ENCODE data around the gene CENPA.
A peak's percentile ranks its signal among the peaks of the same experiment; 100 is the strongest.
"Not testable (repeated sequence)": the region's sequence is repeated elsewhere in the genome, so short reads cannot be mapped to it uniquely, and the experiment has no call there.

Gene CENPA

GRCh38 chr2:26785431-26786206, at the start of gene CENPA:
Gene CENPA, plus strand, starts transcription at chr2:26786056. Its CDS starts 141 bp downstream, at chr2:26786197.
- ATAC-seq = peak; percentile 100

GRCh38 chr2:26737221-26737620, 48.6 kb upstream of the CENPA start:
- no peak for ATAC-seq

DNA sequence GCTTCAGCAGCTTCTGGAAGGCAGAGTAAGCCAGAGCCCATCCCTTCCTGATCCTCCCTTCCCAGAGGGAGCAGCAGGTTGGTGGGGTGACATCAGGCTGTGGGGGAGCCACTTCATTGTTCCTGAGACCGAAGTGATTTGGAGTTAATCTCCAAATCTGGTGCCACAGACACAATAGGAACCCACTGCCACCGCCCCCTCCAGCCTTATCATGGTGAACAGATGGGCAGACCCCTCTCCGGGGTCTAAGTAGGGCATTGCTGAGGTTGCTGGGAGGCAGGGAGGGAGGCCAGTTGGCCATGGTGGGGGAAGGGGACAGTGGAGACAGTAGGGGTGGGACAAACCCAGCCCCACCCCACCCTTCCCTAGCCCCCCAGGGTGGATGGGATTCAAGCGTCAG, 47.4 kb upstream of the CENPA start:
- ATAC-seq = no peak

GRCh38 chr2:26739514-26739913, 46.3 kb upstream of the CENPA start:
- ATAC-seq = no peak

DNA sequence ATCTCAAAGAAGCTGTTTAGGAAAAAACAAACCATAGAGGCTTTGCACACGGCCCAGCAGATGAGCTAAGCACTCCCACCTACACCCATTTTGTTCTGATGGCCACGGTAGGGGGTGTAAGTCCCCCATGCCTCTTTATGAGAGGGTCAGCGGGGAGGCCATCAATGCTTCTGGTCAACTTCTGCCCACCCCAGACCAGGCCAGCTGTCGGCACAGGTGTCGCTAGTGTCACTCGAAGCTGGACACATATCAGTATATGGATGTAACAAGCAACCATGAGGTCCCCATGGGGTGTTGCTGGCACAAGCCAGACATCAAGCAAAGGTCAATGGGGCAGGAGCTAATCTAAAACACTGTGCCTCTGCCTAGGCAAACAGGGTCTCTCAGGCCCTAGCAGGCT, 45.5 kb upstream of the CENPA start:
- ATAC-seq = no peak

- peak; percentile 46 to 53 for ATAC-seq
Measured at GRCh38 chr2:26740890-26741302, 45.0 kb upstream of the CENPA start.

- no peak for ATAC-seq
Measured at GRCh38 chr2:26742048-26742770, 43.6 kb upstream of the CENPA start.

DNA sequence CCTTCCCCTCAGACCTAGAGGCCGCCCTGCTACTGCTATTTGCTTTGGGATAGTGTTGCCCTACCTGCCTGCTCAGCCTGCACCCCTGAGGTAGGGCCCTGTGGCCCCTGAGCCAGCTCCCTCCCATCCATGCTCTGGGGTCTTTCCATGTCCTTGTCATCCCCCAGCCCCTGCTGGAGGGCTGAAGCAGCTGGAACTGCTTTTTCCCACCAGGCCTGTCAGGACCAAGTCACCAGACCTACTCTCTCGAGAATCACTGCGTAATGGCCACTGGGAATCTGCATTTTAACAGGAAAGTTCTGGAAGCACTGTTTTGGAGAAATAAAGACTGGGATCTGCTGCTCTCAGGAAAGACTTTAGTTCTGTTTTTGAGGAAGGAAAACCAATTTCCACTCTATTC, 42.0 kb upstream of the CENPA start:
- no peak for ATAC-seq

GRCh38 chr2:26744953-26745352, 40.9 kb upstream of the CENPA start:
- ATAC-seq = no peak

- peak; percentile 70 to 73 for ATAC-seq
Measured at GRCh38 chr2:26745609-26746327, 40.1 kb upstream of the CENPA start.

GRCh38 chr2:26746934-26747333, 38.9 kb upstream of the CENPA start:
- no peak for ATAC-seq

- not testable (repeated sequence) for ATAC-seq
Measured at GRCh38 chr2:26749787-26750420, 36.0 kb upstream of the CENPA start.

DNA sequence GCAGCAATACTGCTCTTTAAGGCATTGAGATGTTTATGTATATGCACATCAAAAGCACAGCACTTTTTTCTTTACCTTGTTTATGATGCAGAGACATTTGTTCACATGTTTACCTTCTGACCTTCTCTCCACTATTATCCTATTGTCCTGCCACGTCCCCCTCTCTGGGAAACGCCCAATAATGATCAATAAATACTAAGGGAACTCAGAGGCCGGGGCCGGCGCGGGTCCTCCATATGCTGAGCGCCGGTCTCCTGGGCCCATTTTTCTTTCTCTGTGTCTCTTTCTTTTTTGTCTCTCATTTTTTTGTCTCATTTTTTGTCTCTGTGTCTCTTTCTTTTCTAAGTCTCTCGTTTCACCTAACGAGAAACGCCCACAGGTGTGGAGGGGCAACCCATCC, 35.4 kb upstream of the CENPA start:
- ATAC-seq = not testable (repeated sequence)

GRCh38 chr2:26752656-26753055, 33.2 kb upstream of the CENPA start:
- ATAC-seq = no peak

DNA sequence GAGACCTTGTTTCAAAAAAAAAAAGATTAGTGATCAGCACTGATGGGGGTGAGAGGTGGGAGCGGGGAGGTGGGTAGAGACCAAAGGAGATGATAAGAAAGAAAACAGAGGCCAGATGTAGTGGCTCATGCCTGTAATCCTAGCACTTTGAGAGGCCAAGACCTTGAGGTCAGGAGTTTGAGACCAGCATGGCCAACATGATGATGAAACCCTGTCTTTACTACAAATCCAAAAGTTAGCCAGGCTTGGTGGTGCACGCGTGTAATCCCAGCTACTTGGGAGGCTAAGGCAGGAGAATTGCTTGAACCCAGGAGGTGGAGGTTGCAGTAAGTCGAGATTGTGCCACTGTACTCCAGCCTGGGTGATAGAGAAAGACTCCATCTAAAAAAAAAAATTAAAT, 31.3 kb upstream of the CENPA start:
- ATAC-seq = no peak

GRCh38 chr2:26754972-26755670, 30.7 kb upstream of the CENPA start:
- ATAC-seq = no peak

DNA sequence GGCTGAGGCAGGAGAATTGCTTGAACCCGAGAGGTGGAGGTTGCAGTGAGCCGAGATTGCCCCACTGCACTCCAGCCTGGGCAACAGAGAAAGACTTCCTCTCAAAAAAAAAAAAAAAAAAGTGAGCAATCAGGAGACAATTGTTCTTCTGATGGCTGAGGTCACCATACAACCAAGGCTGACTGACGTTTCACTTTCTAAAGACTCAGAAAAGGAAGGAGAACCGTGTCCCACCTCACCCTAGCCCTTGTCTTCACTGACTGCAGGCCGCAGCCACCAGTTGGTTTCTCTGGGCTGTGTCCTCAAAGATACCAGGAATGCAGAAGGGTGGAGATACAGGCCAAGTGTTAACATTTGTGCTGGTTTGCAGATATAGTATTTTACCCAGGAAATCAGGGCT, 29.5 kb upstream of the CENPA start:
- ATAC-seq = no peak

GRCh38 chr2:26757873-26758789, 27.7 kb upstream of the CENPA start:
- ATAC-seq = peak in 1 of 2 donors; percentile 13

- no peak for ATAC-seq
Measured at GRCh38 chr2:26758790-26759321, 27.0 kb upstream of the CENPA start.

- ATAC-seq = no peak
Measured at GRCh38 chr2:26759845-26760244, 26.0 kb upstream of the CENPA start.

GRCh38 chr2:26760991-26761390, 24.9 kb upstream of the CENPA start:
- not testable (repeated sequence) for ATAC-seq

All from activated CD4-positive, CD25-positive, alpha-beta regulatory T cell treated with anti-CD3 and anti-CD28 coated beads, Interleukin-2, amount 50 U/mL, for 24 hours (primary cell).